Esophagus squamous epithelium (tissue), 4 donors: ENCODE data around the gene SASH3.

ENCODE experiments used
- POLR2A ChIP-seq, 4 donors: fragments of 450-650 bp; IDR thresholded peaks; one replicate each; pipeline ENCODE4 v1.6.1; 2017; ENCODE audit warnings: antibody characterized with exemption in 4 of 4, mild to moderate bottlenecking in 4 of 4, moderate library complexity in 3 of 4
- TF ChIP-seq, protein P1 (sequence below), 6 experiments: fragments of 450-650 bp in 4 of 6; fragments of 200-600 bp in 2 of 6; sonication (generic) in 2 of 6; IDR thresholded peaks; one replicate each; pipeline ENCODE4 v1.5.1; 2016 to 2019; ENCODE audit warnings: antibody characterized with exemption in 6 of 6, mild to moderate bottlenecking in 4 of 6, moderate library complexity in 4 of 6

GRCh38 chrX:129750971-129751370 is 28.8 kb upstream of the SASH3 start:
- no peak for TF ChIP-seq POLR2A (IDR thresholded peaks at IDR 0.05)
- TF ChIP-seq, protein P1, sequence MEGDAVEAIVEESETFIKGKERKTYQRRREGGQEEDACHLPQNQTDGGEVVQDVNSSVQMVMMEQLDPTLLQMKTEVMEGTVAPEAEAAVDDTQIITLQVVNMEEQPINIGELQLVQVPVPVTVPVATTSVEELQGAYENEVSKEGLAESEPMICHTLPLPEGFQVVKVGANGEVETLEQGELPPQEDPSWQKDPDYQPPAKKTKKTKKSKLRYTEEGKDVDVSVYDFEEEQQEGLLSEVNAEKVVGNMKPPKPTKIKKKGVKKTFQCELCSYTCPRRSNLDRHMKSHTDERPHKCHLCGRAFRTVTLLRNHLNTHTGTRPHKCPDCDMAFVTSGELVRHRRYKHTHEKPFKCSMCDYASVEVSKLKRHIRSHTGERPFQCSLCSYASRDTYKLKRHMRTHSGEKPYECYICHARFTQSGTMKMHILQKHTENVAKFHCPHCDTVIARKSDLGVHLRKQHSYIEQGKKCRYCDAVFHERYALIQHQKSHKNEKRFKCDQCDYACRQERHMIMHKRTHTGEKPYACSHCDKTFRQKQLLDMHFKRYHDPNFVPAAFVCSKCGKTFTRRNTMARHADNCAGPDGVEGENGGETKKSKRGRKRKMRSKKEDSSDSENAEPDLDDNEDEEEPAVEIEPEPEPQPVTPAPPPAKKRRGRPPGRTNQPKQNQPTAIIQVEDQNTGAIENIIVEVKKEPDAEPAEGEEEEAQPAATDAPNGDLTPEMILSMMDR (IDR thresholded peaks at IDR 0.05) = no peak
